HAP-1 (cell line): ENCODE measurements around the gene NEDD1.

ENCODE experiments used
- DNase-seq, 2 experiments: peaks; one replicate each; pipeline ENCODE4 v3.0.0-alpha.2; 2016 to 2020; ENCODE audit warnings: low spot score in 2 of 2
- H3K27me3 ChIP-seq: fragments of 250-450 bp; sonication (Bioruptor Pico); 2 replicates; pipeline ENCODE4 v1.5.1; 2020; ENCODE audit warnings: low read depth, mild to moderate bottlenecking, moderate library complexity
- H3K36me3 ChIP-seq: fragments of 250-450 bp; sonication (Bioruptor Pico); replicated peaks from 2 replicates; pipeline ENCODE4 v1.5.1; 2020; ENCODE audit warnings: mild to moderate bottlenecking
- H3K4me1 ChIP-seq: fragments of 250-450 bp; sonication (Bioruptor Pico); 2 replicates; pipeline ENCODE4 v1.5.1; 2020; ENCODE audit warnings: mild to moderate bottlenecking
- H3K4me3 ChIP-seq: fragments of 250-450 bp; sonication (Bioruptor Pico); 2 replicates; pipeline ENCODE4 v1.5.1; 2020; ENCODE audit warnings: mild to moderate bottlenecking, moderate library complexity
- H3K9me3 ChIP-seq: fragments of 250-450 bp; sonication (Bioruptor Pico); 2 replicates; pipeline ENCODE4 v1.5.1; 2020; ENCODE audit warnings: mild to moderate bottlenecking, moderate library complexity
- in situ Hi-C: fragments of 300-500 bp; cut with MboI; formaldehyde crosslinking; loops from 3 replicates; pipeline ENCODE4 v1.14.3; 2020; ENCODE audit warnings: low sequenced_read_pairs, inconsistent platforms, mixed read lengths

NEDD1 gene

GRCh38 chr12:96997797-96998484 lies 90.9 kb downstream of the NEDD1 start:
- Histone ChIP-seq H3K27me3 (peaks cover 14% of the 10 kb centered on the region), H3K9me3 (no peaks in the 10 kb centered on the region), H3K36me3 (no peaks in the 10 kb centered on the region), H3K4me1 (no peaks in the 10 kb centered on the region), H3K4me3 (no peak overlapping the region)
- in situ Hi-C loops = loop anchor here (25.0 kb wide), 4 partner anchors 314 to 1389 kb away; no protein-coding TSS in a partner anchor
- no peak for DNase-seq

- in situ Hi-C loops = no loop called here
- H3K36me3 ChIP-seq = no peaks in the 10 kb centered on the region
These were observed 96.2 kb downstream of the NEDD1 start for GRCh38 chr12:97003276-97003675.

More at GRCh38 chr12:97003276-97003675, 96.2 kb downstream of the NEDD1 start:
- Histone ChIP-seq H3K4me3 (no peak overlapping the region), H3K4me1 (no peaks in the 10 kb centered on the region), H3K9me3 (no peaks in the 10 kb centered on the region), H3K27me3 (no peaks in the 10 kb centered on the region; the same call in none of the 2 replicates)
- no peak for DNase-seq
